Measurements from ENCODE around the gene SLC39A11.

The SLC39A11 gene

GRCh38 chr17:73042809-73043685 is 49.4 kb downstream of the SLC39A11 start:
- no peak for DNase-seq (ENCODE audit: low spot score)

GRCh38 chr17:73042225-73042624 is 50.3 kb downstream of the SLC39A11 start:
- no peak for DNase-seq (ENCODE audit: low spot score)

- no peak for DNase-seq (ENCODE audit: low spot score)
Measured at GRCh38 chr17:73039282-73039681, 53.2 kb downstream of the SLC39A11 start.

GRCh38 chr17:73031472-73031871 is 61.0 kb downstream of the SLC39A11 start:
- DNase-seq (ENCODE audit: low spot score), result no peak

- no peak for DNase-seq (ENCODE audit: low spot score)
Measured at GRCh38 chr17:73030995-73031394, 61.5 kb downstream of the SLC39A11 start.

GRCh38 chr17:73030501-73030921 is 62.0 kb downstream of the SLC39A11 start:
- no peak for DNase-seq (ENCODE audit: low spot score)

GRCh38 chr17:73029991-73030390 is 62.5 kb downstream of the SLC39A11 start:
- DNase-seq (ENCODE audit: low spot score), result no peak

GRCh38 chr17:73029021-73029420 is 63.5 kb downstream of the SLC39A11 start:
- no peak for DNase-seq (ENCODE audit: low spot score)

- no peak for DNase-seq (ENCODE audit: low spot score)
Measured at GRCh38 chr17:73028299-73028755, 64.2 kb downstream of the SLC39A11 start.

GRCh38 chr17:73027130-73027741 is 65.3 kb downstream of the SLC39A11 start:
- no peak for DNase-seq (ENCODE audit: low spot score)

- DNase-seq (ENCODE audit: low spot score), result no peak
Measured at GRCh38 chr17:73025041-73025560, 67.4 kb downstream of the SLC39A11 start.

- no peak for DNase-seq (ENCODE audit: low spot score)
Measured at GRCh38 chr17:73023759-73024158, 68.7 kb downstream of the SLC39A11 start.

- no peak for DNase-seq (ENCODE audit: low spot score)
Measured at GRCh38 chr17:73022694-73023093, 69.8 kb downstream of the SLC39A11 start.

GRCh38 chr17:73021771-73022170 is 70.7 kb downstream of the SLC39A11 start:
- no peak for DNase-seq (ENCODE audit: low spot score)

GRCh38 chr17:73020110-73020509 is 72.4 kb downstream of the SLC39A11 start:
- no peak for DNase-seq (ENCODE audit: low spot score)

- no peak for DNase-seq (ENCODE audit: low spot score)
Measured at GRCh38 chr17:73018599-73018998, 73.9 kb downstream of the SLC39A11 start.

GRCh38 chr17:73017658-73018057 is 74.8 kb downstream of the SLC39A11 start:
- no peak for DNase-seq (ENCODE audit: low spot score)

GRCh38 chr17:73015722-73016276 is 76.7 kb downstream of the SLC39A11 start:
- no peak for DNase-seq (ENCODE audit: low spot score)

GRCh38 chr17:73013816-73014663 is 78.4 kb downstream of the SLC39A11 start:
- no peak for DNase-seq (ENCODE audit: low spot score)

- no peak for DNase-seq (ENCODE audit: low spot score)
Measured at GRCh38 chr17:73013301-73013700, 79.2 kb downstream of the SLC39A11 start.

- no peak for DNase-seq (ENCODE audit: low spot score)
Measured at GRCh38 chr17:73011016-73011486, 81.4 kb downstream of the SLC39A11 start.

GRCh38 chr17:73010414-73010813 is 82.1 kb downstream of the SLC39A11 start:
- no peak for DNase-seq (ENCODE audit: low spot score)
